PC-3 (cell line): ENCODE measurements around the gene OR2AP1.

Experiments
- EZH2 ChIP-seq: fragments of 300-600 bp; sonication (generic); IDR thresholded peaks from one replicate; pipeline ENCODE4 v1.6.1; 2017; ENCODE audit warnings: antibody characterized with exemption, mild to moderate bottlenecking, low read length; ENCODE audit not compliant: unreplicated experiment
- TF ChIP-seq, protein P1 (sequence below): fragments of 300-600 bp; sonication (generic); conservative IDR thresholded peaks from 2 replicates; pipeline ENCODE4 v1.5.1; 2017; ENCODE audit warnings: antibody characterized with exemption, low read depth, mild to moderate bottlenecking, low read length

DNA sequence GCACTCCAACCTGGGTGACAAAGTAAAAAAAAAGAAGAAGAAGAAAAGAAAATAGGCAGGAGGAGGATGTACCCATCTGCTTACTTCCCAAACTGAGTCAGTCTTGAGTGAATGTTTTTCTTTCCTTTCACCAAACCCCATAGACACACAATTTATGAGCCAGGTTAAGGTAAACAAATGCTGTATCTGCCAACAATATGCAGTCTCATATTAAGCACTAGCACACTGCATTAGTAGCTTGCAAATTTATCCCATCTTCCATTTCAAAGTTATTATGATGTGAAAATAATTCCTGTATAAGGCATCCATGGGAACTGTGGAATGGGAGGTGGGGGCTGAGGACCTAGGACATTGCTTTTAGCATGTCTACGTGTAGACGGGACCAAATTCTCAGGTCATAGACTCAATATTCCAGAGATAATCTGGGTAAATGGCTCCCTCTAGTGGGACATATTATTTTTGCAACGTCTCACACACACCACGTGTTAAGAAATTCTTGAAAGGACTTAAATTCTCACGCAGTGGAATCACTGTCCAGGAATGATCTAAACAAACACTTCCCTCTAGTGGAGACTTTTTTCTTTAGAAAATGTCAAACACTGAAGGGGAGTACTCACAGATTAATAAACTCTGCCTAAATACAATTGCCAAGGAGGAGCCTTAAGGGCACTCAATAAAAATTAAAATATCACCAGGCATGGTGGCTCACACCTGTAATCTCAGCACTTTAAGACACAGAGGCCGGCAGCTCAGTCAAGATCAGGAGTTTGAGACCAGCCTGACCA lies 47.3 kb downstream of the OR2AP1 start:
- TF ChIP-seq, protein P1, sequence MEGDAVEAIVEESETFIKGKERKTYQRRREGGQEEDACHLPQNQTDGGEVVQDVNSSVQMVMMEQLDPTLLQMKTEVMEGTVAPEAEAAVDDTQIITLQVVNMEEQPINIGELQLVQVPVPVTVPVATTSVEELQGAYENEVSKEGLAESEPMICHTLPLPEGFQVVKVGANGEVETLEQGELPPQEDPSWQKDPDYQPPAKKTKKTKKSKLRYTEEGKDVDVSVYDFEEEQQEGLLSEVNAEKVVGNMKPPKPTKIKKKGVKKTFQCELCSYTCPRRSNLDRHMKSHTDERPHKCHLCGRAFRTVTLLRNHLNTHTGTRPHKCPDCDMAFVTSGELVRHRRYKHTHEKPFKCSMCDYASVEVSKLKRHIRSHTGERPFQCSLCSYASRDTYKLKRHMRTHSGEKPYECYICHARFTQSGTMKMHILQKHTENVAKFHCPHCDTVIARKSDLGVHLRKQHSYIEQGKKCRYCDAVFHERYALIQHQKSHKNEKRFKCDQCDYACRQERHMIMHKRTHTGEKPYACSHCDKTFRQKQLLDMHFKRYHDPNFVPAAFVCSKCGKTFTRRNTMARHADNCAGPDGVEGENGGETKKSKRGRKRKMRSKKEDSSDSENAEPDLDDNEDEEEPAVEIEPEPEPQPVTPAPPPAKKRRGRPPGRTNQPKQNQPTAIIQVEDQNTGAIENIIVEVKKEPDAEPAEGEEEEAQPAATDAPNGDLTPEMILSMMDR: peak; percentile 95
- TF ChIP-seq EZH2: no peak
